ENCODE data around the gene SLC30A2. TPM values are rescaled to one million over a fixed set of nuclear protein-coding genes. Genes with fewer than 3 reads are reported as not detected.

SLC30A2 gene
- total RNA-seq, 1 donor from 2014 or later = 0.17 TPM

DNA sequence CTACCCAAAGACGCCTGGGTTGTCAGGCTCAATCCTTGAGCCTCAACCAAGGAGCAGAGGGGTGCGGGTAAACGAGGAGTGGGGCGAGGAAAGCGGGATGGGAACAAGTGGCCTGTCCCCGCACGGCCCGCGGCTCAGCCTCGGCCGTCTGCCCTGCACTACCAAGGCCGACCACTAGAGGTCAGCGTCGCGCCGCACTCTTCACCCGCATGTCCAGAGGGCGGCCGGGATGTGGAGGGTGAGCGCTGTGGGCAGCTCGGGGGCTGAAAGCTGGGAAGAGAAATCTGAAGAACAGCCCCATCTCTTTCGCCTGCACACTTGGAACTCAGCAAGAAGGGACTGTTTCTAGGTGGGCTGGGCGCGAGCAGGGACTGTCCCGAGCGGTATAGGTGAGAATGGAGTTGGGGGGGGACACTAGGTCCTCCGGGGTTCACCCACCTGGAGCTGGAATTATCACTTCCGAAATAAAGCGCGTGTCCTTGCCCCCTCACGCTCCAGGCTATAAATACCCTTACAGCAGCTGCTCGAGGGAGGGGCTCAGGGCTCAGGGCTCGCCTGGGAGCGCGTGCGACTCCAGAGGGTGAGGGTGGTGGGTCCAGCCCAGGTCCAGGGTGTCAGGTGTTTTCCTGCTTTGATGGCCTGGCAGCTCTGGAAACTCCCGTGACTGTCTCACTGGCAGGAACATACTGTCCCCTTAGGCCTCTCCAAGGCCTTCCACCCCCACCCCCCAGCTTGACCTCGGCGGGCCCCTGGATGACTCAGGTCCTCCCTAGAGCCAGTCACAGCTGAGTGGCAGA, 9.8 kb downstream of the SLC30A2 start:
- H3K4me3 Mint-ChIP-seq (ENCODE audit: low read depth) = peak overlapping the region; percentile 94
- H3K36me3 Mint-ChIP-seq (ENCODE audit: insufficient read depth) = no peaks in the 10 kb centered on the region
- DNase-seq (ENCODE audit: low spot score, unreplicated experiment) = peak; percentile 85
- H3K27ac Mint-ChIP-seq = peak overlapping the region; percentile 95
- peak; percentile 98 for TF ChIP-seq CTCF (IDR thresholded peaks at IDR 0.05; ENCODE audit: unreplicated experiment)
- H3K4me1 Mint-ChIP-seq (ENCODE audit: low read depth) = peaks cover 8% of the 10 kb centered on the region
- H3K27me3 Mint-ChIP-seq = peaks cover 24% of the 10 kb centered on the region
- no peaks in the 10 kb centered on the region for H3K9me3 Mint-ChIP-seq (ENCODE audit: low read depth)

DNA sequence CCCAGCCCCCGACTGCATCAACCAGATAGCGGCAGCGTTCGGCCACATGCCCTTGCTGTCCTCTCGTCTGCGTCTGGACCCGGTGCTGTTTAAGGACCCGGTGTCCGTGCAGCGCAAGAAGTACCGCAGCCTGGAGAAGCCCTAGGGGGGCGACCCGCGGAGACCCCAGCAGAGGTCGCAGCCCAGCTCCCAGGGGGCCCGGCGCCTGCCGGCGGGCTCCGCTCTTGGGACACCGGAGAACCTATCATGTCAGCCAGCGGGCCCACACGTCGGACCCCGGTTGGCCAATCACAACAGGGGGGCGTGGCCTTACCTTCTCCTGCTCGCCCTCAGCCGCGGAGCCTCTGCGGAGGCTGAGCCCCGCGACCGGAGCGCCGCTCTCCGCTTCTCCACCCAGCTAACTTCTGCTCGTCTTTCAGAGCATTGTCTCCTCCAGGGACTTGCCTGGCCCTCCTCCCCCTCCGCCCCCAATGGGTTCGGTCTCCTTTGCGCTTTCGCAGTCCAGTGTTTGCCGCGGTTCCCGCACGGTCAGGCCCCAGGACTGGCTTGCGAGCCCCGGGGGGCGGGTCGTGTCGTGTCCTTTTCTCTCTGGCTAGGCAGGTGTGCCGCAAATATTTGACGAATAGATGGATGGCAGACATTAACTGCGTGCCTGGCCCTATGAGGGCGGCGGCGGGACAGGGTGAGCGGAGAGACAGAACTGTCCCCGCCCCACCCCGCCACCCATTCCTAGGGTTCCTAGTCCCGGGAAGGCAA, 10.5 kb downstream of the SLC30A2 start:
- no peaks in the 10 kb centered on the region for H3K9me3 Mint-ChIP-seq (ENCODE audit: low read depth)
- H3K4me1 Mint-ChIP-seq (ENCODE audit: low read depth) = peaks cover 8% of the 10 kb centered on the region
- peaks cover 24% of the 10 kb centered on the region for H3K27me3 Mint-ChIP-seq
- H3K4me3 Mint-ChIP-seq (ENCODE audit: low read depth) = peak overlapping the region; percentile 94
- TF ChIP-seq CTCF (IDR thresholded peaks at IDR 0.05; ENCODE audit: unreplicated experiment) = peak; percentile 33
- DNase-seq (ENCODE audit: low spot score, unreplicated experiment) = peak; percentile 87
- peak overlapping the region; percentile 95 for H3K27ac Mint-ChIP-seq
- no peaks in the 10 kb centered on the region for H3K36me3 Mint-ChIP-seq (ENCODE audit: insufficient read depth)

- H3K27ac Mint-ChIP-seq = no peak overlapping the region
- peaks cover 8% of the 10 kb centered on the region for H3K4me1 Mint-ChIP-seq (ENCODE audit: low read depth)
- H3K36me3 Mint-ChIP-seq (ENCODE audit: insufficient read depth) = no peaks in the 10 kb centered on the region
- no peaks in the 10 kb centered on the region for H3K9me3 Mint-ChIP-seq (ENCODE audit: low read depth)
- DNase-seq (ENCODE audit: low spot score, unreplicated experiment) = no peak
- peaks cover 22% of the 10 kb centered on the region for H3K27me3 Mint-ChIP-seq
- TF ChIP-seq CTCF (IDR thresholded peaks at IDR 0.05; ENCODE audit: unreplicated experiment) = no peak
- peak overlapping the region; percentile 94 for H3K4me3 Mint-ChIP-seq (ENCODE audit: low read depth)
Measured at GRCh38 chr1:26034504-26035202, 11.3 kb downstream of the SLC30A2 start.

GRCh38 chr1:26032656-26033357, 13.1 kb downstream of the SLC30A2 start:
- Mint-ChIP-seq H3K36me3 (ENCODE audit: insufficient read depth) (no peaks in the 10 kb centered on the region), H3K27me3 (peaks cover 16% of the 10 kb centered on the region), H3K4me1 (ENCODE audit: low read depth) (peaks cover 8% of the 10 kb centered on the region), H3K4me3 (ENCODE audit: low read depth) (no peak overlapping the region), H3K27ac (no peak overlapping the region), H3K9me3 (ENCODE audit: low read depth) (no peaks in the 10 kb centered on the region)
- no peak for TF ChIP-seq CTCF (IDR thresholded peaks at IDR 0.05; ENCODE audit: unreplicated experiment)
- DNase-seq (ENCODE audit: low spot score, unreplicated experiment) = no peak
